Stimulated activated CD4-positive, alpha-beta T cell treated with anti-CD3 and anti-CD28 coated beads, Interleukin-12 subunit alpha, Interleukin-12 subunit beta, amount 100 ng/mL, for 4 hours (primary cell): ENCODE measurements around the gene P4HB.

Experiments
- DNase-seq: peaks from one replicate; pipeline ENCODE4 v3.0.0-alpha.2; 2020

Gene P4HB

DNA sequence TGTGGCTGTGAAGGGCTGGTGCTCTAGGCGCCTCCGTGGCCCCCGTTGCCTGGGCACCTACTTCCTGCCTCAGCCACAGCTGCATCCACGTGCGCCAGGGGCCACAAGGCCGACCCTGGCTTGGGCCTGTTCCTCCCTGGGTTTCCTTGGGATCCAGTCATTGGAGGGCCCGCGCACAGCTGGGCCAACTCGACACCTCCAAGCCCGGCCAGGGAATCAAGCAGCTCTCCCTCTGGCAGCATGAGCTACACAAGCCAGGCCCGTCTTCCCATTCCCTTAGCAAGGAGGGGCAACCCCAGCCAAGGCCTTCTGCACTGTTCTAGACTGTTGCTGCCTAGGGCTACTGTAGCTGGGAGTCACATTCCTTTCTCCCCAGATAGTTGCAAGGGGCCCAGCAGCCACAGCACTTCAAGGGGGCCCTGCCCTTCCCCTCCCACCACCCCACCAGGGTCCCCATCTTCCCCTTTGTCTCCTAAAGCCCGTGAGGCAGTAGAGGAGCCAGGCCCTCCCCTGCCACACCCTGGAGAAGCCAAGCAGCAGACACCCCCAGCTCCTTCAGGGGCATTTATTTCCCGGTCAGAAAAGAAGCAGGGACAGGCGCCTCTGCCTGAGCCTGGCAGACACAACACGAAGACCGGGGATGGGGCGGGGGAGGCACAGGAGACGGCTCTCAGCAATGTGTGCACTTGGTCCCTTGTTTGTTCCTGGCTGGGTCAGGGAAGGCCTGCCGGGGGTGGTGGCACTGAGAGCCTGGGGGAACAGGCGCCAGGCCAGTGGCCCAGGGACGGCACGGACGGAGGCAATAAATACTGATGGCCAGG lies 7.0 kb upstream of the P4HB start:
- DNase-seq, result peak; percentile 40

- DNase-seq, result peak; percentile 19
These were observed 6.3 kb upstream of the P4HB start for GRCh38 chr17:81866440-81867169.

- DNase-seq, result no peak
These were observed 5.6 kb upstream of the P4HB start for GRCh38 chr17:81865733-81866439.

DNA sequence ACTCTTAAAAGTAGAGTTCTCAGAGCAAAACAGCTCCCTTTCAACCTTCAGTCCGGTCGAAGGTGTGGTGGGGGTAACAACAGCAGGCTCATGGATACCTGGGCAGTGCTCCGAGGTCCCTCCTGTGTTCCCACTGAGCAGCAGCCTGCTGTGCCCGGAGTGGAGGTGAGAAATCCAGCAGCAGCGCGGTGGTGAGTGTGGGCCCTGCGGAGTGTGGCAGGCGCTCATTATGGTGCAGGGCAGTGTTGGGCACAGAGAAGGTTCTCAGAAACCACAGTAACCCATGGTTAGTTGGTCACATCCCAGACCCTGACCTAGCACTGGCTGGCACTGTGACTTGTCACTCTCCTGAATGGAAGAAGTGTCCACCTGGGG lies 5.0 kb upstream of the P4HB start:
- no peak for DNase-seq

DNA sequence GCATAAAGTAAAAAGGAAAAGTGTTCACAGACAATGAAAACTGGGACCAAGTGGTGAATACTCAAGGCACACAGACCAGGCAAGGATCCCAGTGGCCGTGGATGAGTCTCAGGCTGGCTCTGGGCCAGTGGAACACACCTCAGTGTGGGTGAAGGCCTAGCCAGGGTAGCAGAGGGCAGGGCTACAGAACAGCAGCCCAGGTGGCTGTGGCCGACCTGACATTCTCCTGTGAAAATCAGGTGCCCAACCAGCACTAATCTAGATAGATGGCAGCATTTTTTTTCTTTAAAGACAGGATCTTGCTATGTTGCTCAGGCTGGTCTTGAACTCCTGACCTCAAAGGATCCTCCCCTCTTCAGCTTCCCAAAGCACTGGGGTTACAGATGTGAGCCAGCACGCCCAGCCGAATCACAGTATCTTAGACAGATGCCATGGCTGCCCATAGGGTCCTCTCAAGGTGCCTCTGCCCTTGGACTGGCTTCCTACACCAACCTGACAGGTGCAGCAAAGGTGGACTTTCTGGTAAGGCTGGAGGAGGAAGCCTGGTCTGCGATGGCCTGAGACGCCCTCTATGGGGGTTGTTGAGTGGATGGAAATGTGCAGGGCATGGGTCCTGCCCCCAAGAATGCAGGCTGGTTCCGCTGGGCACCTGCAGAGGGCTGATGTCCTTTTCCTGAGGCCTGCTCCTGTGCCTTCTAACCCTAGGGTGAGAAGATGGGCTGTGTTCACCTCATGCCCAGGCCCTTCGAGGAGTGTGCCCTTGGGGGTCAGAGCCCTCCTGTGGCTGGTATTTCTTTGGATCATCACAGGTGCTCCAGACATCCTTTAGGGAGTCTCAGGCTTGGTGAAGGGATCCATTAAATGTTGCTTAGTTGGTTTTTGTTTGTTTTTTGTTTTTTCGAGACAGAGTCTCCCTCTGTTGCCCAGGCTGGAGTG lies 3.8 kb upstream of the P4HB start:
- DNase-seq, result no peak

DNA sequence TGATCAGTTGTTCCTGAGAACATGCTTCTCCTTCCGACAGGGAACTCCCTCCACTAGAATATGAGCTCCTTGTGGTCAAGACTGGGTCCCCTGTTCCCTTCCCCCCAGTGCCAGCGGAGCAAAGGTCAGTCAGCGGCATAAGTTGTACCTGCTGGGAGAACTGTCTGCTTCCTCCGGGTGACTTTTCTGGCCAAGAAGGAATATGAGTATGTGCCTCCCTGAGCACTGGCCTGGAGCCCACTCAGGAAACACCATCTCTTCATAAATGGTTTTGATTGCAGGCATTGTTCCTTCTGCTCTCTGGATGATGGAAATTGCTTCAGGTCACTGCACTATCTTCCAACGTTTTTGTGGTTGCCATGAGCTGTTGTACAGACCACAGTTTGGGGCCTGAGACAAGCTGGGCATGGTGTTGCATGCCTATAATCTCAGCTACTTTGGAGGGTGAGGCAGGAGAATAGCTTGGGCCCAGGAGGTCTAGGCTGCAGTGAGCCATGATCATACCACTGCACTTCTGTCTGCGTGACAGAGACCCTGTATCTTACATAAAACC lies 2.9 kb upstream of the P4HB start:
- DNase-seq, result no peak

- DNase-seq, result peak; percentile 99
These were observed 627 bp upstream of the P4HB start for GRCh38 chr17:81860756-81861568.

- no peak for DNase-seq
These were observed 1.1 kb downstream of the P4HB start for GRCh38 chr17:81858967-81859905.

DNA sequence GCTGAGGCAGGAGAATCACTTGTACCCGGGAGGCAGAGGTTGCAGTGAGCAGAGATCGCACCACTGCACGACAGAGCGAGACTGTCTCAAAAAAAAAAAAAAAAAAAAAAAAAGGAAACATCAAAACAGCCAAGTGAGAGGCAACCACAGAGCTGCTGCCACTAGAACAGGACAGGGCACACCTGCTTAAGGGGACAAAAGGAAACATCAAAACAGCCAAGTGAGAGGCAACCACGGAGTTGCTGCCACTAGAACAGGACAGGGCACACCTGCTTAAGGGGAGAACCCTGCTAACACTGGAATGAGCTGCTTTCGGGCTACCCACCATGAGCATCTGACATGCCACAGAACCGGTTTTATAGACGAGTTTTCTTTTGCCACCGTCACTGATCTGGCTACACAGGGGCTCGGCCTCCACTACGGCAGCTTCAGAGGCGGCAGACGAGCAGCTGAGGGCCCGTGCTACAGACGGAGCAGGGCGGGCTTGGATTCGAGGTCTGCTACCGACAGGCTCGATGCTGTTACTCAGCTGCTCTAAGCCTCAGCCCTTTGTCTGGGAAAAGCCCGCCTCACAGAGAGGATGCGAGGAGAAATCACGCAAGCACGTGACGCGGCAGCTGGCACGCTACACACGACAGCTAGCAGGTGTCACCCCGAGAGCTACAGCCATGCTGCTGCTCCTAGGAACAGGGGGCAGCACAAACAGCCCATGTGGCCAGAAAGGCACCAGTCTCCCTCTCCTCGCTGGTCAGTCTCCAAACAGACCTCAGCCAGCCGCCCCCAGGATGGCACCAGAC lies 2.0 kb downstream of the P4HB start:
- DNase-seq, result no peak

GRCh38 chr17:81854974-81855774 lies 5.2 kb downstream of the P4HB start:
- DNase-seq, result no peak

- no peak for DNase-seq
These were observed 8.1 kb downstream of the P4HB start for GRCh38 chr17:81852237-81852636.

DNA sequence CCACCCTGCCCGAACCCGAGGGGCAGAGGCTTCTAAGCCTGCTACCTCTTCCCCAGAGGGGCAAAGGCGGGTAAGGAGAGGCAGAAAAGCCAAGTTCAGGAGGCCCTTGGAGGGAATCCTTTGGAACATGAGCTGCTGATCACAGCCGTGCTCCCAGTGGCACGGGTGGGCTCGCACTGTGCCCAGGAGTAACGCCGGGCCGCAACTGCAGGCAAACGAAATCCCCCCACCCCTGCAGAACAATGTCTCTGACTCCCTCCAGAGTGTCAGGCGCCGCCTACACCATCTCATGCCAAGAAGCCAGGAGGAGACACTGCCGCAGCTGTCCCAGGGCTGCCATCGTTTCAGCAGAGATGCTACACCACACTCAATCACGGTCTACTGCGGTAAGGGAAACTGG lies 8.9 kb downstream of the P4HB start:
- no peak for DNase-seq

GRCh38 chr17:81849457-81849856 lies 10.9 kb downstream of the P4HB start:
- DNase-seq, result no peak

DNA sequence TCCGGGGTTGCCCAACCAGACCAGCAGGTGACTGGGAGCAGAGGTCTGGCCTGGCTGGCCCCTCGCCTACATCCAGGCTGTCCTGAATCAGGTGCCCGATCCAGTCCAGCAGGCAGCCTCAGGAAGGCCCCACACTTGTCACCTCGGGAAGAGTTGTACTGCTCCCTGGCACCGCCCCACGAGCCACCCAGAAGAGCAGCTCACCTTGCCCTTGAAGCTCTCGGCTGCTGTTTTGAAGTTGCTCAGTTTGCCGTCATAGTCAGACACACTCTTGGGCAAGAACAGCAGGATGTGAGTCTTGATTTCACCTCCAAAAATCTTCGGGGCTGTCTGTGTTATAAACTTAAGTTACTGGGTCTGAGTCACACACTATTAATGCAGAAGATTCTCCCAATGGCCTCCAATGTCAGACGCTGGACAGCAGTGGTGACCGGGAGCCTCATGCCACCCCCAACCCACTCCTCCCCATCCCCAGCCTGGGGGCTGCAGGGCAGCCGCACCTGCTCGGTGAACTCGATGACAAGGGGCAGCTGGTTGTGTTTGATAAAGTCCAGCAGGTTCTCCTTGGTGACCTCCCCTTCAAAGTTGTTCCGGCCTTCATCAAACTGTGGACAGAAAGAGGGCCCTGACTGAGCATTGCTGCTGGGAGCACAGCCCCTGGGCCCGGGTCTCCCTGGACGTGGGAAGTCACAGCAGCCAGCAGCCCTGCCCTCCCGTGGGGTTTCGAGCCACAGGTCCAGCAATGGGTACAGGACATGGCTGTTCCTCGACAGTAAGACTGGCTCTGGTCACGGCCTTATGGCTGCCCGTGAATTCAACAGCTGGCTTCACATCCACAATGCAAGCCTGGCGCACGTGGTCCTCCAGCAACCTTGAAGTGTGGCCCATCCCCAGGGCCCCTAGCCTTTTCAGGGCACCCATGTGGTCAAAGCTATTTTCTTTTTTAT lies 13.3 kb downstream of the P4HB start:
- DNase-seq, result no peak

GRCh38 chr17:81845881-81846742 lies 14.2 kb downstream of the P4HB start:
- DNase-seq, result no peak

- no peak for DNase-seq
These were observed 15.0 kb downstream of the P4HB start for GRCh38 chr17:81845361-81845760.
